C4-2B (cell line): ENCODE data around the gene PRKAR2B.

Source experiments
- ZFX ChIP-seq: fragments of 450-650 bp; IDR thresholded peaks from 2 replicates; pipeline ENCODE4 v1.6.1; 2017
- TF ChIP-seq, protein P1 (sequence below): fragments of 450-650 bp; conservative IDR thresholded peaks from 2 replicates; pipeline ENCODE4 v1.5.1; 2017; ENCODE audit warnings: mild to moderate bottlenecking

DNA sequence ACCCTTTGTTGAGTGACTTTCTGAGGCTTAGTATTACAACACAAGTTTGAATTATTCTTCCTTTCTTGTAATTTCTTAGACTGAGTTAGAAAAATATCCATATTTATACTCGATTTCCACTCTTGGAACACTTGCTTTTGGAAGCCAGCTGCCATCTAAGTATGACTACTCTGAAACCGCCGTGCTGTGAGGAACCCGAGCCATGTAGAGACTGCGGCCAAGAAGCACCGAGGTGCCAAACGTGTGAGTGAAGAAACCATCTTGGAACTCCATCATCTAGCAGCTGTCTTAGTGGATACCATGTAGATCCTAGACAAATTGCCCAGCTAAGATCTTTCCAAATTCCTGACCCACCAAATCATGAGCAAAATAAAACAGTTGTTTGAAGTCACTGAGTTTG lies 49.7 kb upstream of the PRKAR2B start:
- TF ChIP-seq, protein P1, sequence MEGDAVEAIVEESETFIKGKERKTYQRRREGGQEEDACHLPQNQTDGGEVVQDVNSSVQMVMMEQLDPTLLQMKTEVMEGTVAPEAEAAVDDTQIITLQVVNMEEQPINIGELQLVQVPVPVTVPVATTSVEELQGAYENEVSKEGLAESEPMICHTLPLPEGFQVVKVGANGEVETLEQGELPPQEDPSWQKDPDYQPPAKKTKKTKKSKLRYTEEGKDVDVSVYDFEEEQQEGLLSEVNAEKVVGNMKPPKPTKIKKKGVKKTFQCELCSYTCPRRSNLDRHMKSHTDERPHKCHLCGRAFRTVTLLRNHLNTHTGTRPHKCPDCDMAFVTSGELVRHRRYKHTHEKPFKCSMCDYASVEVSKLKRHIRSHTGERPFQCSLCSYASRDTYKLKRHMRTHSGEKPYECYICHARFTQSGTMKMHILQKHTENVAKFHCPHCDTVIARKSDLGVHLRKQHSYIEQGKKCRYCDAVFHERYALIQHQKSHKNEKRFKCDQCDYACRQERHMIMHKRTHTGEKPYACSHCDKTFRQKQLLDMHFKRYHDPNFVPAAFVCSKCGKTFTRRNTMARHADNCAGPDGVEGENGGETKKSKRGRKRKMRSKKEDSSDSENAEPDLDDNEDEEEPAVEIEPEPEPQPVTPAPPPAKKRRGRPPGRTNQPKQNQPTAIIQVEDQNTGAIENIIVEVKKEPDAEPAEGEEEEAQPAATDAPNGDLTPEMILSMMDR = no peak
- TF ChIP-seq ZFX = no peak
